CD8-positive, alpha-beta memory T cell (primary cell): Measurements from ENCODE around the gene TIAM1. TPM values are rescaled to one million over a fixed set of nuclear protein-coding genes. Genes with fewer than 3 reads are reported as not detected.

Experiments
- CTCF ChIA-PET: fragments of 350-600 bp; sonication (Branson Sonifier 250); formaldehyde crosslinking; loops from one replicate; lab custom pipeline; 2021; ENCODE audit warnings: antibody characterized with exemption; lab: Charles Lee
- POLR2A ChIA-PET: fragments of 350-600 bp; sonication (Branson Sonifier 250); formaldehyde crosslinking; loops from one replicate; lab custom pipeline; 2021; ENCODE audit warnings: antibody characterized with exemption; lab: Charles Lee
- DNase-seq, 5 donors: peaks; one replicate each; pipeline versions ENCODE4 v3.0.0 to v3.0.0-alpha.2; 2020 to 2022; ENCODE audit warnings: mixed read lengths in 1 of 5
- H3K27ac ChIP-seq: one replicate; pipeline ENCODE4 v1.7.0; 2013; ENCODE audit warnings: low read depth, mild to moderate bottlenecking, low read length, moderate library complexity
- H3K27me3 ChIP-seq: 2 replicates; pipeline ENCODE4 v1.7.0; 2013; ENCODE audit warnings: low read length, mild to moderate bottlenecking; ENCODE audit not compliant: insufficient read depth, poor library complexity, severe bottlenecking
- H3K36me3 ChIP-seq: 2 replicates; pipeline ENCODE4 v1.7.0; 2013; ENCODE audit warnings: mild to moderate bottlenecking, low read length, moderate library complexity; ENCODE audit not compliant: insufficient read depth
- H3K4me1 ChIP-seq: 2 replicates; pipeline ENCODE4 v1.7.0; 2013; ENCODE audit warnings: mild to moderate bottlenecking, low read length, moderate library complexity; ENCODE audit not compliant: insufficient read depth
- H3K4me3 ChIP-seq: 2 replicates; pipeline ENCODE4 v1.7.0; 2013; ENCODE audit warnings: mild to moderate bottlenecking, low read length
- H3K9me3 ChIP-seq: 2 replicates; pipeline ENCODE4 v1.7.0; 2013; ENCODE audit warnings: mild to moderate bottlenecking, low read length
- H3K27ac Mint-ChIP-seq, 8 donors: one replicate each; pipeline ENCODE4 v1.8.0; 2020 to 2021; ENCODE audit warnings: mixed read lengths in 8 of 8, mild to moderate bottlenecking in 6 of 8, inconsistent platforms in 3 of 8, moderate library complexity in 3 of 8
- H3K27me3 Mint-ChIP-seq, 2 donors: one replicate each; pipeline ENCODE4 v1.8.0; 2020 to 2021; ENCODE audit warnings: mixed read lengths in 2 of 2, mild to moderate bottlenecking in 1 of 2, moderate library complexity in 1 of 2
- H3K36me3 Mint-ChIP-seq, 3 donors: one replicate each; pipeline ENCODE4 v1.8.0; 2020 to 2021; ENCODE audit warnings: mixed read lengths in 3 of 3, inconsistent platforms in 1 of 3, mild to moderate bottlenecking in 1 of 3
- H3K4me1 Mint-ChIP-seq, 3 donors: one replicate each; pipeline ENCODE4 v1.8.0; 2020 to 2021; ENCODE audit warnings: mixed read lengths in 3 of 3, inconsistent platforms in 1 of 3, mild to moderate bottlenecking in 1 of 3
- H3K4me3 Mint-ChIP-seq, 7 donors: one replicate each; pipeline ENCODE4 v1.8.0; 2020 to 2021; ENCODE audit warnings: mixed read lengths in 7 of 7, mild to moderate bottlenecking in 6 of 7, moderate library complexity in 4 of 7, inconsistent platforms in 2 of 7
- H3K9me3 Mint-ChIP-seq, 5 donors: one replicate each; pipeline ENCODE4 v1.8.0; 2020 to 2022; ENCODE audit warnings: mixed read lengths in 5 of 5, mild to moderate bottlenecking in 3 of 5, moderate library complexity in 2 of 5, inconsistent platforms in 1 of 5
- polyA plus RNA-seq: library from polyadenylated mRNA; unstranded; fragments of 300-500 nt; fragmentation: Illumina TruSeq; gene quantifications from one replicate; pipeline ENCODE4 v1.2.3, GENCODE V29; 2021
- total RNA-seq, 2 experiments: library from RNA; stranded (reverse); gene quantifications; one replicate each; pipeline ENCODE4 v1.2.3, GENCODE V29; 2021

TIAM1 gene
- total and polyA plus RNA-seq, 3 experiments from 2014 or later, result 6.3 to 37.4 (median 37.3) TPM

GRCh38 chr21:31278511-31279130 is 65.4 kb downstream of the TIAM1 start:
- POLR2A ChIA-PET, result no interaction called here
- no peaks in the 10 kb centered on the region for H3K27me3 ChIP-seq
- Mint-ChIP-seq H3K4me3 (no peak overlapping the region), H3K27me3 (no peaks in the 10 kb centered on the region), H3K36me3 (peaks cover 0 to 5% (median 3%) of the 10 kb centered on the region in 3 donors), H3K27ac (no peak overlapping the region), H3K9me3 (peaks cover 0 to 8% (median 0%) of the 10 kb centered on the region in 5 donors), H3K4me1 (peaks cover 11 to 21% (median 16%) of the 10 kb centered on the region in 3 donors)
- CTCF ChIA-PET, result no interaction called here
- H3K9me3 ChIP-seq, result no peaks in the 10 kb centered on the region
- no peak overlapping the region for H3K4me3 ChIP-seq
- H3K27ac ChIP-seq, result no peak overlapping the region
- H3K4me1 ChIP-seq, result peaks cover 15% of the 10 kb centered on the region
- no peak for DNase-seq
- H3K36me3 ChIP-seq, result no peaks in the 10 kb centered on the region

- Mint-ChIP-seq H3K4me3 (no peak overlapping the region), H3K4me1 (peaks cover 7 to 21% (median 14%) of the 10 kb centered on the region in 3 donors), H3K36me3 (peaks cover 0 to 8% (median 5%) of the 10 kb centered on the region in 3 donors), H3K9me3 (peaks cover 0 to 13% (median 2%) of the 10 kb centered on the region in 5 donors), H3K27ac (no peak overlapping the region), H3K27me3 (no peaks in the 10 kb centered on the region)
- no peak for DNase-seq
- Histone ChIP-seq H3K36me3 (no peaks in the 10 kb centered on the region), H3K9me3 (no peaks in the 10 kb centered on the region), H3K4me1 (no peaks in the 10 kb centered on the region), H3K4me3 (no peak overlapping the region), H3K27me3 (no peaks in the 10 kb centered on the region), H3K27ac (no peak overlapping the region)
- CTCF ChIA-PET, result interaction anchor here (1.0 kb wide), 1 partner anchor 21 kb away, joined by 3 read pairs; no protein-coding TSS in a partner anchor
- POLR2A ChIA-PET, result no interaction called here
Observed at GRCh38 chr21:31276663-31277062, 67.4 kb downstream of the TIAM1 start.

GRCh38 chr21:31275901-31276300 is 68.2 kb downstream of the TIAM1 start:
- Mint-ChIP-seq H3K27me3 (peaks cover 0 to 1% of the 10 kb centered on the region in 2 donors), H3K27ac (no peak overlapping the region), H3K9me3 (peaks cover 0 to 13% (median 2%) of the 10 kb centered on the region in 5 donors), H3K4me3 (no peak overlapping the region), H3K4me1 (peaks cover 4 to 19% (median 16%) of the 10 kb centered on the region in 3 donors), H3K36me3 (peaks cover 0 to 10% (median 5%) of the 10 kb centered on the region in 3 donors)
- no peak for DNase-seq
- Histone ChIP-seq H3K4me3 (no peak overlapping the region), H3K36me3 (no peaks in the 10 kb centered on the region), H3K4me1 (no peaks in the 10 kb centered on the region), H3K27ac (no peak overlapping the region), H3K27me3 (no peaks in the 10 kb centered on the region), H3K9me3 (no peaks in the 10 kb centered on the region)
- ChIA-PET POLR2A (no interaction called here), CTCF (interaction anchor here (1.0 to 1.7 kb wide), 2 partner anchors 17 to 20 kb away, joined by 3 to 5 read pairs; no protein-coding TSS in a partner anchor)

- ChIA-PET POLR2A (no interaction called here), CTCF (no interaction called here)
- H3K4me3 Mint-ChIP-seq, result peak overlapping the region in 3 of 7 donors; percentile 4 to 62 (median 8)
- peak overlapping the region in 2 of 8 donors; percentile 17 to 66 for H3K27ac Mint-ChIP-seq
- no peaks in the 10 kb centered on the region for H3K4me1 ChIP-seq
- DNase-seq, result no peak
- H3K4me1 Mint-ChIP-seq, result peaks cover 7 to 28% (median 18%) of the 10 kb centered on the region in 3 donors
- H3K9me3 ChIP-seq, result no peaks in the 10 kb centered on the region
- peaks cover 0 to 13% (median 12%) of the 10 kb centered on the region in 3 donors for H3K36me3 Mint-ChIP-seq
- peaks cover 0 to 13% (median 2%) of the 10 kb centered on the region in 5 donors for H3K9me3 Mint-ChIP-seq
- peaks cover 2 to 9% of the 10 kb centered on the region in 2 donors for H3K27me3 Mint-ChIP-seq
- no peaks in the 10 kb centered on the region for H3K36me3 ChIP-seq
- no peaks in the 10 kb centered on the region for H3K27me3 ChIP-seq
- no peak overlapping the region for H3K27ac ChIP-seq
- no peak overlapping the region for H3K4me3 ChIP-seq
Observed at GRCh38 chr21:31273278-31273677, 70.8 kb downstream of the TIAM1 start.

- Mint-ChIP-seq H3K4me3 (peak overlapping the region in 6 of 7 donors; percentile 29 to 78 (median 68)), H3K27me3 (peaks cover 6 to 18% of the 10 kb centered on the region in 2 donors), H3K4me1 (peaks cover 15 to 39% (median 19%) of the 10 kb centered on the region in 3 donors), H3K36me3 (peaks cover 0 to 10% (median 10%) of the 10 kb centered on the region in 3 donors), H3K9me3 (peaks cover 0 to 1% (median 0%) of the 10 kb centered on the region in 5 donors), H3K27ac (peak overlapping the region in 3 of 8 donors; percentile 18 to 79 (median 58))
- Histone ChIP-seq H3K4me1 (no peaks in the 10 kb centered on the region), H3K9me3 (no peaks in the 10 kb centered on the region), H3K27me3 (no peaks in the 10 kb centered on the region), H3K36me3 (no peaks in the 10 kb centered on the region), H3K27ac (no peak overlapping the region), H3K4me3 (peak overlapping the region; percentile 11)
- peak in 1 of 5 donors; percentile 21 for DNase-seq
- ChIA-PET POLR2A (no interaction called here), CTCF (interaction anchor here (1.2 kb wide), 1 partner anchor 69 kb away, joined by 3 read pairs; no protein-coding TSS in a partner anchor)
Observed at GRCh38 chr21:31268090-31268489, 76.0 kb downstream of the TIAM1 start.

- Mint-ChIP-seq H3K36me3 (peaks cover 0 to 10% (median 10%) of the 10 kb centered on the region in 3 donors), H3K9me3 (no peaks in the 10 kb centered on the region), H3K27ac (peak overlapping the region in 3 of 8 donors; percentile 18 to 79 (median 58)), H3K4me1 (peaks cover 14 to 35% (median 14%) of the 10 kb centered on the region in 3 donors), H3K27me3 (peaks cover 6 to 18% of the 10 kb centered on the region in 2 donors), H3K4me3 (peak overlapping the region in 5 of 7 donors; percentile 29 to 78 (median 71))
- no peaks in the 10 kb centered on the region for H3K36me3 ChIP-seq
- no peaks in the 10 kb centered on the region for H3K27me3 ChIP-seq
- no peaks in the 10 kb centered on the region for H3K9me3 ChIP-seq
- H3K4me3 ChIP-seq, result peak overlapping the region; percentile 11
- no peaks in the 10 kb centered on the region for H3K4me1 ChIP-seq
- ChIA-PET POLR2A (no interaction called here), CTCF (interaction anchor here (0.7 to 1.2 kb wide), 2 partner anchors 54 to 69 kb away, joined by 3 read pairs; no protein-coding TSS in a partner anchor)
- no peak overlapping the region for H3K27ac ChIP-seq
- no peak for DNase-seq
Observed at GRCh38 chr21:31267644-31268043, 76.4 kb downstream of the TIAM1 start.

GRCh38 chr21:31266241-31266640 is 77.8 kb downstream of the TIAM1 start:
- Mint-ChIP-seq H3K27ac (no peak overlapping the region), H3K36me3 (peaks cover 0 to 10% (median 10%) of the 10 kb centered on the region in 3 donors), H3K4me3 (no peak overlapping the region), H3K27me3 (peaks cover 6 to 18% of the 10 kb centered on the region in 2 donors), H3K9me3 (no peaks in the 10 kb centered on the region), H3K4me1 (peaks cover 9 to 28% (median 14%) of the 10 kb centered on the region in 3 donors)
- Histone ChIP-seq H3K4me1 (no peaks in the 10 kb centered on the region), H3K27ac (no peak overlapping the region), H3K9me3 (no peaks in the 10 kb centered on the region), H3K36me3 (no peaks in the 10 kb centered on the region), H3K4me3 (no peak overlapping the region), H3K27me3 (no peaks in the 10 kb centered on the region)
- POLR2A ChIA-PET, result no interaction called here
- CTCF ChIA-PET, result no interaction called here
- no peak for DNase-seq
